ENCODE data around the gene USH1C. TPM values are rescaled to one million over a fixed set of nuclear protein-coding genes. Genes with fewer than 3 reads are reported as not detected.

The USH1C gene
- total RNA-seq, 1 experiment from 2014 or later, result 1.0 TPM

DNA sequence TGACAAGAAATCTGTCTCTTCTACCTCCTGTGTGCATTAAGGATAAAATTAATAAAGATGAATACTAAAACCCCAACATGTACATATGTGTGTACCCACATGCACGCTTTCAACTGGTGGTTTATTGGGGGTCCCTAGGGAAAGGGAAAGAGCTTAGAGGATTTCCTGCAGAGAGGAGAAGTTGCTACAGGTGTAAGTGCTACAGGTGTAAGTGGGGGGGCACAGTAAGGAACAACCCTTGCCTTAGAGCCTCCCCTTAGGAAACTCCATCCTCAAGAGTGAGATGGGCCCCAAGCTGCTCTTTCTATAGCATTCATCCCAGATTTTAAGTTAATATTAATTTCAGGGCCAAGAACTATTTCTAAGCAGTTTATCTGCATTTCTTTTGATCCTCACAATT, 55.7 kb downstream of the USH1C start:
- TF ChIP-seq, protein P1, sequence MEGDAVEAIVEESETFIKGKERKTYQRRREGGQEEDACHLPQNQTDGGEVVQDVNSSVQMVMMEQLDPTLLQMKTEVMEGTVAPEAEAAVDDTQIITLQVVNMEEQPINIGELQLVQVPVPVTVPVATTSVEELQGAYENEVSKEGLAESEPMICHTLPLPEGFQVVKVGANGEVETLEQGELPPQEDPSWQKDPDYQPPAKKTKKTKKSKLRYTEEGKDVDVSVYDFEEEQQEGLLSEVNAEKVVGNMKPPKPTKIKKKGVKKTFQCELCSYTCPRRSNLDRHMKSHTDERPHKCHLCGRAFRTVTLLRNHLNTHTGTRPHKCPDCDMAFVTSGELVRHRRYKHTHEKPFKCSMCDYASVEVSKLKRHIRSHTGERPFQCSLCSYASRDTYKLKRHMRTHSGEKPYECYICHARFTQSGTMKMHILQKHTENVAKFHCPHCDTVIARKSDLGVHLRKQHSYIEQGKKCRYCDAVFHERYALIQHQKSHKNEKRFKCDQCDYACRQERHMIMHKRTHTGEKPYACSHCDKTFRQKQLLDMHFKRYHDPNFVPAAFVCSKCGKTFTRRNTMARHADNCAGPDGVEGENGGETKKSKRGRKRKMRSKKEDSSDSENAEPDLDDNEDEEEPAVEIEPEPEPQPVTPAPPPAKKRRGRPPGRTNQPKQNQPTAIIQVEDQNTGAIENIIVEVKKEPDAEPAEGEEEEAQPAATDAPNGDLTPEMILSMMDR (conservative IDR thresholded peaks at IDR 0.05), result no peak
- no peak overlapping the region for H3K27ac Mint-ChIP-seq
- Histone ChIP-seq H2BK12ac (ENCODE audit: insufficient read length, low read depth, low read length) (no peak overlapping the region), H3K9me3 (ENCODE audit: control insufficient read depth, low read depth, low read length) (no peaks in the 10 kb centered on the region), H3K9ac (ENCODE audit: extremely low read depth, insufficient read length, low read length) (no peak overlapping the region), H3K23me2 (ENCODE audit: insufficient read length, low read depth, low read length, poor library complexity, severe bottlenecking) (no peaks in the 10 kb centered on the region), H3T11ph (ENCODE audit: low read length) (no peak overlapping the region), H2AK5ac (ENCODE audit: insufficient read length, low read length) (no peak overlapping the region), H3K4ac (ENCODE audit: low read depth, low read length) (no peak overlapping the region), H3K27me3 (ENCODE audit: insufficient read depth, low read length) (no peaks in the 10 kb centered on the region; the same call in 1 of the 2 replicates), H2AFZ (ENCODE audit: low read length) (no peak overlapping the region), H4K8ac (replicated peaks; ENCODE audit: insufficient read length, low read depth, low read length) (no peak overlapping the region), H3K4me2 (ENCODE audit: insufficient read depth, insufficient read length, low read length) (no peak overlapping the region), H3K14ac (ENCODE audit: insufficient read depth, low read length) (no peak overlapping the region), H2BK20ac (ENCODE audit: low read depth, low read length, poor library complexity, severe bottlenecking) (no peak overlapping the region), H3K79me2 (ENCODE audit: insufficient read depth, low read length) (no peaks in the 10 kb centered on the region), H3K27ac (ENCODE audit: insufficient read length, low read depth, low read length) (no peak overlapping the region), H3K79me1 (ENCODE audit: insufficient read depth, low read depth, low read length, poor library complexity, severe bottlenecking) (no peaks in the 10 kb centered on the region), H3K18ac (ENCODE audit: insufficient read length, low read depth, low read length) (no peak overlapping the region), H3K23ac (ENCODE audit: insufficient read length, low read depth, low read length) (no peak overlapping the region), H3K56ac (ENCODE audit: insufficient read length, low read depth, low read length) (no peak overlapping the region), H2BK5ac (ENCODE audit: insufficient read length, low read length) (no peak overlapping the region), H4K5ac (ENCODE audit: insufficient read length, low read depth, low read length) (no peak overlapping the region), H2BK15ac (ENCODE audit: low read depth, low read length) (no peak overlapping the region), H4K91ac (ENCODE audit: insufficient read length, low read depth, low read length) (no peak overlapping the region), H2BK120ac (ENCODE audit: low read depth, low read length, poor library complexity, severe bottlenecking) (no peak overlapping the region), H4K20me1 (ENCODE audit: control insufficient read depth, insufficient read depth, insufficient read length) (no peaks in the 10 kb centered on the region), H3K4me1 (ENCODE audit: insufficient read depth, low read length) (no peaks in the 10 kb centered on the region)
- H3K4me3 Mint-ChIP-seq, result no peak overlapping the region
- H3K27me3 Mint-ChIP-seq (ENCODE audit: low read depth), result peaks cover 23% of the 10 kb centered on the region
- H3K9me3 Mint-ChIP-seq, result peaks cover 2 to 5% of the 10 kb centered on the region in 2 experiments; a peak in 3 of 5 replicates
- no CpG with 5 or more reads among the region's 1 CpG for WGBS (ENCODE audit: extremely low coverage, insufficient read length, low lambda C conversion rate)
- no peaks in the 10 kb centered on the region for H3K4me1 Mint-ChIP-seq
- H3K36me3 Mint-ChIP-seq (ENCODE audit: insufficient read depth in 1 of 3, low read depth in 3 of 3), result peaks cover 0 to 5% (median 0%) of the 10 kb centered on the region in 3 experiments; a peak in 1 of 7 replicates
- no peak for DNase-seq
